K562 (cell line): Measurements from ENCODE around the gene CLK3. TPM values are rescaled to one million over a fixed set of nuclear protein-coding genes. Genes with fewer than 3 reads are reported as not detected.

Experiments used
- ATAC-seq: fragments of 200-7000 bp; cut with Tn5 transposase; 3 replicates; pipeline ENCODE4 v1.9.1; 2020; ENCODE audit warnings: moderate library complexity
- BruUV-seq: library from RNA; stranded (reverse); fragments of 400-500 nt; replicated peaks from 2 replicates; lab custom pipeline; 2021; lab: Mats Ljungman, UMichigan
- CTCF ChIA-PET: fragments of 300-600 bp; formaldehyde crosslinking; extraction: SDS; loops from one replicate; lab custom pipeline; 2021; ENCODE audit warnings: low intra/inter-chr PET ratio; lab: Yijun Ruan, JAX
- POLR2A ChIA-PET: fragments of 300-600, 350-650 bp; sonication (Branson Sonifier 250); formaldehyde crosslinking; extraction: SDS; loops from one replicate; lab custom pipeline; 2021; ENCODE audit warnings: antibody characterized with exemption, inconsistent platforms; lab: Yijun Ruan, JAX
- DNase-seq, 4 experiments: peaks; one replicate each; pipeline versions ENCODE4 v3.0.0 to v3.0.0-alpha.2; 2011 to 2018; ENCODE audit warnings: low spot score in 3 of 4, mixed read lengths in 3 of 4; ENCODE audit errors: extremely low read depth in 1 of 4
- FAIRE-seq: peaks from 2 replicates; lab custom pipeline; 2011; peaks lifted over from hg19 to GRCh38; lab: Jason Lieb, UNC
- H2AFZ ChIP-seq: 2 replicates; pipeline ENCODE4 v1.6.0; 2011; ENCODE audit warnings: low read depth, low read length, control low read depth, inconsistent platforms
- H3K27ac ChIP-seq: fragments of 200-600 bp; 3 replicates; pipeline ENCODE4 v1.8.0; 2011; ENCODE audit warnings: low read depth, mild to moderate bottlenecking, control low read depth, inconsistent platforms, low read length, moderate library complexity, mixed read lengths; ENCODE audit errors: extremely low read depth
- H3K27me3 ChIP-seq, 2 experiments: fragments of 300-600 bp in 1 of 2; 2 replicates in 1 of 2; 3 replicates in 1 of 2; pipeline versions ENCODE4 v1.6.0 to v1.8.0; 2011; ENCODE audit warnings: inconsistent platforms in 2 of 2, low read length in 2 of 2, mild to moderate bottlenecking in 1 of 2, mixed read lengths in 1 of 2, moderate library complexity in 1 of 2; ENCODE audit not compliant: control insufficient read depth in 2 of 2, insufficient read depth in 2 of 2
- H3K36me3 ChIP-seq: fragments of 300-600 bp; 3 replicates; pipeline ENCODE4 v1.8.0; 2011; ENCODE audit warnings: mild to moderate bottlenecking, low read length, inconsistent platforms; ENCODE audit not compliant: control insufficient read depth, insufficient read depth
- H3K4me1 ChIP-seq, 2 experiments: fragments of 200-600 bp in 1 of 2; replicated peaks in 1 of 2; 2 replicates in 1 of 2; 3 replicates in 1 of 2; pipeline versions ENCODE4 v1.5.1 to v1.8.0; 2011; ENCODE audit warnings: inconsistent platforms in 2 of 2, low read length in 2 of 2, mild to moderate bottlenecking in 1 of 2, mixed read lengths in 1 of 2, moderate library complexity in 1 of 2; ENCODE audit not compliant: control insufficient read depth in 2 of 2, insufficient read depth in 2 of 2
- H3K4me2 ChIP-seq: 2 replicates; pipeline ENCODE4 v1.6.1; 2011; ENCODE audit warnings: low read length, control low read depth, inconsistent platforms, mixed read lengths; ENCODE audit not compliant: insufficient read depth
- H3K4me3 ChIP-seq: fragments of 200-600 bp; sonication (generic), shearing (Covaris generic); 2 replicates; pipeline ENCODE4 v1.5.1; 2016; ENCODE audit warnings: control low read depth, inconsistent platforms
- H3K79me2 ChIP-seq: fragments of 200-600 bp; 3 replicates; pipeline ENCODE4 v1.8.0; 2011; ENCODE audit warnings: low read length, inconsistent platforms; ENCODE audit not compliant: control insufficient read depth, insufficient read depth
- H3K9ac ChIP-seq, 2 experiments: 2 replicates each; pipeline versions ENCODE4 v1.6.0 to v1.6.1; 2011; ENCODE audit warnings: low read depth in 2 of 2, low read length in 2 of 2, control low read depth in 1 of 2, inconsistent platforms in 1 of 2, mild to moderate bottlenecking in 1 of 2, mixed read lengths in 1 of 2; ENCODE audit not compliant: insufficient read depth in 1 of 2
- H3K9me1 ChIP-seq: one replicate; pipeline ENCODE4 v1.6.0; 2011; ENCODE audit warnings: inconsistent platforms, mild to moderate bottlenecking, low read length, moderate library complexity; ENCODE audit not compliant: control insufficient read depth, insufficient read depth
- H3K9me3 ChIP-seq: replicated peaks from 2 replicates; pipeline ENCODE4 v1.5.1; 2011; ENCODE audit warnings: low read depth, low read length, inconsistent platforms; ENCODE audit not compliant: control insufficient read depth, insufficient read depth
- H4K20me1 ChIP-seq: replicated peaks from 2 replicates; pipeline ENCODE4 v1.6.1; 2011; ENCODE audit warnings: low read length, inconsistent platforms, mixed read lengths; ENCODE audit not compliant: control insufficient read depth, insufficient read depth
- CHD4 ChIP-seq: fragments of 200-600 bp; sonication (generic); IDR thresholded peaks from 3 replicates; pipeline ENCODE4 v1.6.1; 2012; ENCODE audit warnings: low read depth, mild to moderate bottlenecking, mixed read lengths, low read length, inconsistent platforms; ENCODE audit not compliant: insufficient read depth, insufficient replicate concordance, poor library complexity, severe bottlenecking
- FUS ChIP-seq: fragments of 200-400 bp; formaldehyde crosslinking; optimal IDR thresholded peaks from 2 replicates; pipeline ENCODE3; 2017; ENCODE audit warnings: low read depth, low read length
- HDAC8 ChIP-seq: fragments of 450-650 bp; IDR thresholded peaks from 2 replicates; pipeline ENCODE4 v1.6.1; 2016; ENCODE audit warnings: mild to moderate bottlenecking, missing genetic modification characterization, moderate library complexity, missing compliant biosample characterization
- HDGF ChIP-seq: fragments of 450-650 bp; IDR thresholded peaks from 2 replicates; pipeline ENCODE4 v1.6.1; 2016
- HNRNPK ChIP-seq: fragments of 200-400 bp; formaldehyde crosslinking; IDR thresholded peaks from one replicate; pipeline ENCODE4 v1.6.1; 2018; ENCODE audit warnings: mild to moderate bottlenecking, low read depth, low read length; ENCODE audit not compliant: poor library complexity, severe bottlenecking
- KDM2B ChIP-seq: fragments of 250-450 bp; sonication (Bioruptor Pico); IDR thresholded peaks from 2 replicates; pipeline ENCODE4 v1.8.0; 2021; ENCODE audit warnings: mild to moderate bottlenecking, moderate library complexity
- MAZ ChIP-seq, 2 experiments: fragments of 450-650 bp in 1 of 2; sonication (generic) in 1 of 2; formaldehyde crosslinking; IDR thresholded peaks in 1 of 2; conservative IDR thresholded peaks in 1 of 2; 2 replicates each; pipeline versions ENCODE4 v1.4.0 to v1.5.0; 2020; ENCODE audit warnings: mild to moderate bottlenecking in 1 of 2, missing genetic modification reagents in 1 of 2
- RFX1 ChIP-seq: fragments of 450-650 bp; IDR thresholded peaks from 2 replicates; pipeline ENCODE4 v1.6.1; 2016; ENCODE audit warnings: mild to moderate bottlenecking, moderate library complexity
- TCF3 ChIP-seq: sonication (generic); formaldehyde crosslinking; IDR thresholded peaks from 2 replicates; pipeline ENCODE4 v1.4.0; 2020; ENCODE audit warnings: mild to moderate bottlenecking, missing genetic modification reagents
- ZNF274 ChIP-seq: IDR thresholded peaks from 2 replicates; pipeline ENCODE4 v1.6.1; 2011; ENCODE audit warnings: low read depth, mild to moderate bottlenecking, low read length, moderate library complexity, borderline replicate concordance
- ZNF3 ChIP-seq: fragments of 250-450 bp; sonication (Bioruptor Pico); IDR thresholded peaks from 2 replicates; pipeline ENCODE4 v1.5.0; 2021; ENCODE audit warnings: mild to moderate bottlenecking, moderate library complexity
- ZNF551 ChIP-seq: fragments of 250-450 bp; sonication (Bioruptor Pico); IDR thresholded peaks from 2 replicates; pipeline ENCODE4 v1.5.0; 2021; ENCODE audit warnings: mild to moderate bottlenecking, moderate library complexity
- WGBS: fragments of 100-300 bp; shearing (Covaris generic); methylation state at CpG from one replicate; pipeline ENCODE4 v1.1.6; 2016; ENCODE audit warnings: low coverage, mixed read lengths; ENCODE audit not compliant: insufficient coverage; ENCODE audit errors: missing lambda C conversion rate; 5-methylcytosine and 5-hydroxymethylcytosine counted together
- in situ Hi-C: fragments of 300-500 bp; cut with MboI; formaldehyde crosslinking; loops from 4 replicates; pipeline ENCODE4 v1.15.0; 2018; ENCODE audit warnings: inconsistent platforms, mixed read lengths
- intact Hi-C: fragments of 100-400 bp; cut with micrococcal nuclease; formaldehyde crosslinking; loops from 2 replicates; pipeline ENCODE4 v1.14.2; 2022
- polyA plus RNA-seq, 8 experiments: library from polyadenylated mRNA; depleted of rRNA in 4 of 8; stranded (reverse) in 5 of 8; unstranded in 3 of 8; fragments of >200 nt; fragmentation: Nextera tagmentation in 2 of 8; fragmentation: Illumina TruSeq in 1 of 8; extraction: Ambion mirVana in 2 of 8; extraction: Trizol in 1 of 8; gene quantifications; 2 replicates each; pipeline versions ENCODE4 v1.2.1 to v1.2.3, GENCODE V29; 2011 to 2014; ENCODE audit warnings: inconsistent platforms in 1 of 8, missing spikeins in 1 of 8
- total RNA-seq, 7 experiments: library from RNA; depleted of rRNA in 6 of 7; stranded (reverse); fragments of >200 nt in 6 of 7; fragmentation: Illumina TruSeq in 2 of 7; extraction: Trizol in 2 of 7; gene quantifications; 2 replicates each; pipeline versions ENCODE4 v1.2.1 to v1.2.3, GENCODE V29; 2011 to 2021; ENCODE audit warnings: low replicate concordance in 1 of 7
- TF ChIP-seq, protein P1 (sequence below): fragments of 250-450 bp; sonication (Bioruptor Pico); IDR thresholded peaks from 2 replicates; pipeline ENCODE4 v1.8.0; 2021; ENCODE audit warnings: moderate library complexity, mild to moderate bottlenecking, inconsistent platforms

The CLK3 gene
- total and polyA plus RNA-seq, 9 of the 15 experiments (the other 6 are each of a cell fraction or from before 2014, with no cell fraction given): 1.2 to 95.2 (median 51.7) TPM

DNA sequence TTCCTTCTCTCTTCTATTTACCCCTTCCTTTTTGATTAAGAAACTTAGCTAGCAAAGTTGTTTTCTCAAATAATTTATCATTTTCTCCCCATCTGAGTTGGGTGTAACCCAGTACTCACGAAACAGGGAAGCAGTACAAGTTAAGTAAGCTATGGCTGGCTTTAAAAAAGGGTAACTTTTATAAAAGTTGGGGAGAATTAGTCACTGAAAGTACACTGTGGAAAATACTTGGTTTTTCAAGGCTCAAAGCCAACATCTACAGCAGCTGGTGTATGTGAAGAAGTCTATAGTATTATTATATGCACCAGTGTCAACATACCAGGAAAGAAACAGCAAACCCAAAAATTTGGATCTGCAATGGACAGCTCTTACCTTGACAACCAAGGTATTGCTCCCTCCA is 25.5 kb downstream of the CLK3 start:
- Histone ChIP-seq H3K9me1 (no peaks in the 10 kb centered on the region), H3K9ac (no peak overlapping the region), H3K79me2 (peaks cover 8% of the 10 kb centered on the region; the same call in 2 of the 3 replicates), H3K4me2 (no peak overlapping the region), H3K9me3 (no peaks in the 10 kb centered on the region), H3K4me1 (peaks cover 8 to 25% of the 10 kb centered on the region in 2 experiments; a peak in 3 of 5 replicates), H2AFZ (no peak overlapping the region), H4K20me1 (peaks cover 11% of the 10 kb centered on the region; the same call in 1 of the 2 replicates), H3K36me3 (peaks cover 39% of the 10 kb centered on the region), H3K4me3 (no peak overlapping the region), H3K27me3 (no peaks in the 10 kb centered on the region), H3K27ac (no peak overlapping the region)
- TF ChIP-seq RFX1: no peak
- no peak for TF ChIP-seq MAZ (CRISPR knock-in tag; conservative IDR thresholded peaks at IDR 0.05 in 1 of 2, IDR thresholded peaks at IDR 0.05 in 1 of 2)
- TF ChIP-seq, protein P1, sequence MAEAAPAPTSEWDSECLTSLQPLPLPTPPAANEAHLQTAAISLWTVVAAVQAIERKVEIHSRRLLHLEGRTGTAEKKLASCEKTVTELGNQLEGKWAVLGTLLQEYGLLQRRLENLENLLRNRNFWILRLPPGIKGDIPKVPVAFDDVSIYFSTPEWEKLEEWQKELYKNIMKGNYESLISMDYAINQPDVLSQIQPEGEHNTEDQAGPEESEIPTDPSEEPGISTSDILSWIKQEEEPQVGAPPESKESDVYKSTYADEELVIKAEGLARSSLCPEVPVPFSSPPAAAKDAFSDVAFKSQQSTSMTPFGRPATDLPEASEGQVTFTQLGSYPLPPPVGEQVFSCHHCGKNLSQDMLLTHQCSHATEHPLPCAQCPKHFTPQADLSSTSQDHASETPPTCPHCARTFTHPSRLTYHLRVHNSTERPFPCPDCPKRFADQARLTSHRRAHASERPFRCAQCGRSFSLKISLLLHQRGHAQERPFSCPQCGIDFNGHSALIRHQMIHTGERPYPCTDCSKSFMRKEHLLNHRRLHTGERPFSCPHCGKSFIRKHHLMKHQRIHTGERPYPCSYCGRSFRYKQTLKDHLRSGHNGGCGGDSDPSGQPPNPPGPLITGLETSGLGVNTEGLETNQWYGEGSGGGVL (CRISPR knock-in tag): no peak
- TF ChIP-seq HDAC8 (tag): no peak
- TF ChIP-seq ZNF3 (CRISPR knock-in tag): no peak
- TF ChIP-seq ZNF274: no peak
- TF ChIP-seq FUS: no peak
- TF ChIP-seq KDM2B (CRISPR knock-in tag): no peak
- TF ChIP-seq HNRNPK: no peak
- TF ChIP-seq HDGF: no peak
- TF ChIP-seq TCF3 (CRISPR knock-in tag): no peak
- no peak for TF ChIP-seq CHD4
- no peak for TF ChIP-seq ZNF551 (CRISPR knock-in tag)
- DNase-seq (no peak), FAIRE-seq (no peak), ATAC-seq (no peak)
- CTCF ChIA-PET: interaction anchor here (0.9 kb wide), 1 partner anchor 159 kb away, joined by 3 read pairs; no protein-coding TSS in a partner anchor
- BruUV-seq: no TSS peak
- whole genome bisulfite sequencing: 69% methylated on average over 1 of the region's 1 CpG
- intact Hi-C loops: no loop called here
- in situ Hi-C loops: no loop called here
- POLR2A ChIA-PET: interaction anchor here (0.6 to 3.4 kb wide), 8 partner anchors 9 to 202 kb away, joined by 3 to 16 read pairs (median 4); partner anchors contain the start of gene ULK3
